NCI-H510A (cell line): ENCODE data around the gene FRY.

Source experiments
- DNase-seq: peaks from one replicate; lab custom pipeline; 2025; lab: John Stamatoyannopoulos, UW

Gene FRY

DNA sequence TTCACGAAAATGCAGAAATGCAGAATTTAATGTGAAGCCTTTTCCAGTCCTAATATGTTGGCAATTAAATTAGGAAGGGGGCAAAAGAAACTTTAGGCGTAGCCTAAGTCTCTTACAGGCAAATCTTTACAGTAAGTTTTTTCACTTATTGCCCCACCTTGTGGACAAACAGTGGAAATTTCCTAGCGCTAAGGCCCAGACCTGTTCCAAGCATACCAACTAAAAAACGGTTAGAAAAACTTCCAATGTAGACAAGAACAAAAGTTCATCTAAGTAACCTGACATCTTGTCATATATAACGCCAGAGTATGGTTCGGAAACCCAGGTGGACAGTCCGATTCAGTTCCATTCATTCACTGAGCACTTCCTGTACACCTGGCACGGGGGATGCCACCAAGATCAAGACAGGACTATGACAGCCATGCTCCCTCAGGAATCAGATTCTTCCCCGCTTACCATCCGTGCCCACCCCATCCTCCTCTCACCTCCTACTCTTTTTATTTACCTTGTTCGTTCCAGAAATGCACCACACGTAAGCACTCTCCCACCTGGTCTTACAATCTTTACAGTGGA, 278.6 kb downstream of the FRY start:
- DNase-seq = no peak

DNA sequence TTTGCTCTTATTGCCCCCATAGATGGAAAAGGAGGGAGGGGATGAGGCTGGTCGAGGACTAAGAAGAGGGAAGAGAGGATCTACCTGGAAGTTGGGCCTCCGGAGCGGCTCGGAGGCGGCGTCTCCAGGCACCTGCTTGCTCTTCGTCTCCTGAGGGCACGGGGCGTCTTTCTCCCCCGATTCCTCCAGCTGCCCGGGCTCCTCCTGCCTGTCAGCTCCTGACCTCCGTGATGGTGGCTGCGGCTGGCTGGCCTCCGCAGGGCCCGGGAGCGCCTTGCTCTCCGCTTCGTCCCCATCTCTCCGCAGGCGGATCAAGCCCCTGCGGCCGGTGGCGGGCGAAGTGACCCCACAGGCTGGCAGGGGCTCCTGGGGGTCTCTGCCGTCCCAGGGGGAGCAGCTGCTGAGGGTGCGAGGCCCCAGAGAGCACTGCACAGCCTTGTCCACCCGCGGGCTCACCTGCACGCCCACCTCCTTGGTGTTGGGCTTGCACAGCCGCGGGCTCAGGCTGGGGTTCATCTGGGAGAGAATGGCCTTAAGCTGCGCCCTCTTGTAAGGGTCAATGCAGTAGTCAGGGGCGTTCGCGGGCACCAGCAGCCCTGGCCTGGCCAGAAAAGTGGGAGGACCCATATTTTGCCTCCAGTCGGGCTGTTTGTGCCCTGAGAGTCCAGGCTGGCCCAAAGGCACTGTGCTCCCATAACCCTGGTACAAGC, 279.8 kb downstream of the FRY start:
- DNase-seq = no peak

DNA sequence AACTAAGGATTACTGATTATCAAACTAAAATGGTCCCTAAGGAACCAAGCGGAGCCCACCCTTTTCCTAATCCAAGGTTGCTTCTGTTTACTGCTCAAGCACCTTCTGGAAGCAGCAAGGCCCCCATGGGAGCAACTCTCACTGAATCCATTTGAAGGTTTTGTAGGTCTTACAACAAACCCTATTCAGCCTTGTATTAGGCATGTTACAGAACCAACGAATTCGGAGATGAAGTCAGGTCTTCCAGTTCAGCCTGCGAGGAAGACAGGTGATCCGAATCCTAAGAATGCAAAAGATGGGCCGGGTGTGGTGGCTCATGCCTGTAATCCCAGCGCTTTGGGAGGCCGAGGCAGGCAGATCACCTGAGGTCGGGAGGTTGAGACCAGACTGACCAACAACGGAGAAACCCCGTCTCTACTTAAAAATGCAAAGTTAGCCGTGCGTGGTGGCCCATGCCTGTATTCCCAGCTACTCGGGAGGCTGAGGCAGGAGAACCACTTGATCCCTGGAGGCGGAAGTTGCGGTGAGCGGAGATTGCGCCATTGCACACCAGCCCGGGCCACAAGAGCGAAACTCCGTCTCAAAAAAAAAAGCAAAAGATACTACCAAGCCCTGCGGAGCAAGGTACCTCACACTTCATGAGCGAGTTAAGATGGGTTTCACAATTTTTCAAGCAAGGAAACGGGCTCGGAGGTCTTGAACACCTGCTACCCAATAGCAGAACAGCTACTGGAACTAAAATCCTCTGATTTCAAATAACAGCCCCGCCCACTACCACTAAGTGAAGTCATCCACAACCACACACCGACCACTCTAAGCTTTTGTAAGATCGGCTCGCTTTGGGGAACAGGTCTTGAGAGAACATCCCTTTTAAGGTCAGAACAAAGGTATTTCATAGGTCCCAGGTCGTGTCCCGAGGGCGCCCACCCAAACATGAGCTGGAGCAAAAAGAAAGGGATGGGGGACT, 283.0 kb downstream of the FRY start:
- peak; percentile 19 for DNase-seq

DNA sequence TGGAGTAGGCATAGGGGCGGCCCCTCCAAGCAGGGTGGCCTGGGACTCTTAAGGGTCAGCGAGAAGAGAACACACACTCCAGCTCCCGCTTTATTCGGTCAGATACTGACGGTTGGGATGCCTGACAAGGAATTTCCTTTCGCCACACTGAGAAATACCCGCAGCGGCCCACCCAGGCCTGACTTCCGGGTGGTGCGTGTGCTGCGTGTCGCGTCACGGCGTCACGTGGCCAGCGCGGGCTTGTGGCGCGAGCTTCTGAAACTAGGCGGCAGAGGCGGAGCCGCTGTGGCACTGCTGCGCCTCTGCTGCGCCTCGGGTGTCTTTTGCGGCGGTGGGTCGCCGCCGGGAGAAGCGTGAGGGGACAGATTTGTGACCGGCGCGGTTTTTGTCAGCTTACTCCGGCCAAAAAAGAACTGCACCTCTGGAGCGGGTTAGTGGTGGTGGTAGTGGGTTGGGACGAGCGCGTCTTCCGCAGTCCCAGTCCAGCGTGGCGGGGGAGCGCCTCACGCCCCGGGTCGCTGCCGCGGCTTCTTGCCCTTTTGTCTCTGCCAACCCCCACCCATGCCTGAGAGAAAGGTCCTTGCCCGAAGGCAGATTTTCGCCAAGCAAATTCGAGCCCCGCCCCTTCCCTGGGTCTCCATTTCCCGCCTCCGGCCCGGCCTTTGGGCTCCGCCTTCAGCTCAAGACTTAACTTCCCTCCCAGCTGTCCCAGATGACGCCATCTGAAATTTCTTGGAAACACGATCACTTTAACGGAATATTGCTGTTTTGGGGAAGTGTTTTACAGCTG, 283.9 kb downstream of the FRY start, which contains the start of the genes BRCA2 and ZAR1L:
TSS of gene BRCA2 (plus strand) at position 271 of the 790 bp plus-strand sequence. CDS start 953 bp downstream, outside the sequence.
TSS of gene ZAR1L (minus strand) at position 126 of the 790 bp plus-strand sequence. CDS start 3,438 bp downstream, outside the sequence.
- peak; percentile 65 for DNase-seq

DNA sequence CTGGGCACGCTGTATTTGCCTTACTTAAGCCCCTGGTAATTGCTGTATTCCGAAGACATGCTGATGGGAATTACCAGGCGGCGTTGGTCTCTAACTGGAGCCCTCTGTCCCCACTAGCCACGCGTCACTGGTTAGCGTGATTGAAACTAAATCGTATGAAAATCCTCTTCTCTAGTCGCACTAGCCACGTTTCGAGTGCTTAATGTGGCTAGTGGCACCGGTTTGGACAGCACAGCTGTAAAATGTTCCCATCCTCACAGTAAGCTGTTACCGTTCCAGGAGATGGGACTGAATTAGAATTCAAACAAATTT, 284.4 kb downstream of the FRY start:
- peak; percentile 45 for DNase-seq

DNA sequence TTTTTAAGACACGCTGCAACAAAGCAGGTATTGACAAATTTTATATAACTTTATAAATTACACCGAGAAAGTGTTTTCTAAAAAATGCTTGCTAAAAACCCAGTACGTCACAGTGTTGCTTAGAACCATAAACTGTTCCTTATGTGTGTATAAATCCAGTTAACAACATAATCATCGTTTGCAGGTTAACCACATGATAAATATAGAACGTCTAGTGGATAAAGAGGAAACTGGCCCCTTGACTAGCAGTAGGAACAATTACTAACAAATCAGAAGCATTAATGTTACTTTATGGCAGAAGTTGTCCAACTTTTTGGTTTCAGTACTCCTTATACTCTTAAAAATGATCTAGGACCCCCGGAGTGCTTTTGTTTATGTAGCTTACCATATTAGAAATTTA, 284.9 kb downstream of the FRY start:
- no peak for DNase-seq

DNA sequence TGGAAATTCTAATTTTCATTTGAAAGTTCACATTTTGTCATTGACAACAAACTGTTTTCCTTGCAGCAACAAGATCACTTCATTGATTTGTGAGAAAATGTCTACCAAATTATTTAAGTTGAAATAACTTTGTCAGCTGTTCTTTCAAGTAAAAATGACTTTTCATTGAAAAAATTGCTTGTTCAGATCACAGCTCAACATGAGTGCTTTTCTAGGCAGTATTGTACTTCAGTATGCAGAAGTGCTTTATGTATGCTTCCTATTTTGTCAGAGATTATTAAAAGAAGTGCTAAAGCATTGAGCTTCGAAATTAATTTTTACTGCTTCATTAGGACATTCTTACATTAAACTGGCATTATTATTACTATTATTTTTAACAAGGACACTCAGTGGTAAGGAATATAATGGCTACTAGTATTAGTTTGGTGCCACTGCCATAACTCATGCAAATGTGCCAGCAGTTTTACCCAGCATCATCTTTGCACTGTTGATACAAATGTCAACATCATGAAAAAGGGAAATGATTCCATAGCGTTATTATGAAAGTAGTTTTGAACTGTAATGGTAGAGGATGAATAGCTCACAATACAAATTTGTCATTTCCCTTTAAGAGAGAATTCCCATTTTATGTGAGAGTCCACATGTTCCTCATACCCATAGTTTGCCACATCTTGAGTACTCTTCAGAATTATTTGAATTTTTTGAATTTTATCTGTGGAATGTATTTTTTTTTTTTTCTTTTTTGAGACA, 286.3 kb downstream of the FRY start:
- DNase-seq = no peak

DNA sequence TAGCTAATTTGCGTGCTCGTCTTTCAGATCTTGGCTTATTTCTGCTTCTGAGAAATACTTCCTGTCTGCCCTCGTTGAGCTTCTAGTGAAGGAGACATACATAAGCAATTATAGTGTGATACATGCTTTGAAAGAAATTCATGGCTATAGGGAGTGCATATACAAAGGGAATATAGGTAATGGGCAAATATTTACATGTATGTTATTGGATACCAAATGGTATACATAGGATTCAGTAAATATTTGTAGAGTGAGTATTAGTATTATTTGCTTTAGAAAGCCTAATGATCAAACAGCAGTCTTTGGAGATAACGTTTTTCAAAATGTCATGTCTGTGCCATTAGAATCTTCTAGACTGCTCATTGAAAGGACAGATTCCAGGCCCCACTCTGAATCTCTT, 289.0 kb downstream of the FRY start:
- no peak for DNase-seq

DNA sequence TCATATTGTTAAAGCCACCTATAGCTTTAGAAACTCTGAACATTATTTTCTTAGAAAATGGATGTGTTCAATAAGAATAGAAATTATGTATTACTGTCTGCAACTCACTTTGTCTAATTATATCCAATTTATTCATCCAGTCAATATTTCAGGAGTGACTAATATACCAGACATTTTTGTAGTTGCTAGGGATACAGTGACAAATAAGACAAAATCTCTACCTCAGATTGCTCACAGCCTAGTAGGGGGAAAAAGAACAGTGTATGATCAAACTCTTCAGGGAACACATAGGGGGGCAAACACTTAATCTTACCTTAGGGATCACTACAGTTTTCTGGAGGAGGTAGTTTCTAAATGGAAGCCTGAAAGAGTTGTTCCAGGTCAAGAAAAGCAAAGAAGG, 292.3 kb downstream of the FRY start:
- DNase-seq = no peak

DNA sequence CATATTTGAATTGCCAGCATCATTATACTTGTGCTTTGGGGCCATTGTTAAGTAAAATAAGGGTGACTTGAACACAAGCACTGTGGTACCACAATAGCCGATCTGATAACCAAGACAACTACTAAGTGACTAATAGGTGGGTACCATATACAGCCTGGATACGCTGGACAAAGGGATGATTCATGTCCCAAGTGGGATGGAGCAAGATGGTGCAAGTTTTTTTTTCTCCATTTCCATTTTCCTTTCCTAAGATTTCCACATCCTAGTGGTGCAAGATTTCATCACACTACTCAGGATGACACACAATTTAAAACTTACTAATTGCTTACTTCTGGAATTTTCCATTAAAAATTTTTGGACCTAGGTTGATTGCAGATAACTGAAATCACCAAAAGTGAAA, 298.9 kb downstream of the FRY start:
- no peak for DNase-seq

DNA sequence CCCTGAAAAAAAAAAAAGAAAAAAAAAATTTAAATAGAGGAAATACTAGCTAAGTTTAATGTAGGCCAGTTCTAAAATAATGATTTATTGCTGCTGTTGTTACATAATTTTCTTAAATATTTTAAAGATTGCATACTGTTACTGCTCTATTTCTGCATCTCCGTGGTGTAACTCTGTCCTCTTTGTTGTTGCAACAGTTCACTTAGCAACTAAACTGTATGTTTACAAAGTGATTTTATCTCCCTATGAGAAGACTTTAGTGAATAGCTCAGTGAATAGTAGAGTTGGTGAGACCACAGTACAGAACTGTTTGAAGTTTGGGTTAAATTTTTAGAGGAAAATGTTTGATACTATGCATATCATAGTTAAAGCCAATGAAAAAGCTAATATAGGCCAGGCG, 303.1 kb downstream of the FRY start:
- DNase-seq = no peak

DNA sequence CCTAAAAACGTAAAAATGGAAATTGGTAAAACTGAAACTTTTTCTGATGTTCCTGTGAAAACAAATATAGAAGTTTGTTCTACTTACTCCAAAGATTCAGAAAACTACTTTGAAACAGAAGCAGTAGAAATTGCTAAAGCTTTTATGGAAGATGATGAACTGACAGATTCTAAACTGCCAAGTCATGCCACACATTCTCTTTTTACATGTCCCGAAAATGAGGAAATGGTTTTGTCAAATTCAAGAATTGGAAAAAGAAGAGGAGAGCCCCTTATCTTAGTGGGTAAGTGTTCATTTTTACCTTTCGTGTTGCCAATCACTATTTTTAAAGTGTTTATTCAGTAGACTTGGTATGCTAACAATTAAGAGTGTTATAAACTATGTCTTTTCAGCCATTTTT, 309.3 kb downstream of the FRY start:
- DNase-seq = no peak

DNA sequence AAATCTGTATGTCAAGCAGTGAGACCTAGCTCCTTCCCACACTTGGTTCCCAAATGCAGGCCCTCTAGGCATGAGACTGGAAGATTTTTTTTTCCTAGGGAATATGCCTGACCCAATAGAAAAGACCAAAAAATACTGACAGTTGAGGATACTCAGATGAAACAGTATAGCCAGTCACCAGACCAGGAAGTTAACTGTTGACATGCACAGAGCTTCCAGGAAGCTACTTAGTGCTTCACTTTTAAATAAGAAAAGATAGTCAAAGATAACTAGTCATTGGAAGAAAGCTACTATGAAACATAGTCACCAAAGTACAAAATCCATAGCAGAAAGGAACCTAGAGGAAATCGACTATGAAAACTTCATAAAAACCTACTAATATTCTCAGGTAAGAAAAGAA, 316.1 kb downstream of the FRY start:
- DNase-seq = no peak
